Measurements from ENCODE around the gene WBP1L. TPM values are rescaled to one million over a fixed set of nuclear protein-coding genes. Genes with fewer than 3 reads are reported as not detected.

WBP1L gene
- total RNA-seq, 2 donors from 2014 or later, result 123 to 268 TPM

GRCh38 chr10:102745157-102745556, 1.4 kb downstream of the WBP1L start:
- ATAC-seq (ENCODE audit: insufficient number of reproducible peaks, low FRiP score, low read depth), result no peak
- no peak for DNase-seq (ENCODE audit: low spot score)
- Histone ChIP-seq H3K4me1 (ENCODE audit: control insufficient read depth in 1 of 2, low read depth in 2 of 2) (peaks cover 17 to 64% of the 10 kb centered on the region in 2 donors), H3K36me3 (no peaks in the 10 kb centered on the region), H3K4me3 (peak overlapping the region; percentile 95), H3K27me3 (replicated peaks; ENCODE audit: insufficient read depth) (no peaks in the 10 kb centered on the region), H3K9me3 (no peaks in the 10 kb centered on the region), H3K27ac (peak overlapping the region; percentile 94 to 98)
- no peak for TF ChIP-seq CTCF (IDR thresholded peaks at IDR 0.05)

GRCh38 chr10:102752266-102752930, 8.7 kb downstream of the WBP1L start:
- DNase-seq (ENCODE audit: low spot score), result no peak
- Histone ChIP-seq H3K9me3 (no peaks in the 10 kb centered on the region), H3K36me3 (no peaks in the 10 kb centered on the region), H3K27me3 (replicated peaks; ENCODE audit: insufficient read depth) (no peaks in the 10 kb centered on the region), H3K4me1 (ENCODE audit: control insufficient read depth in 1 of 2, low read depth in 2 of 2) (peaks cover 36 to 70% of the 10 kb centered on the region in 2 donors), H3K27ac (peak overlapping the region; percentile 86 to 92), H3K4me3 (peak overlapping the region; percentile 48)
- ATAC-seq (ENCODE audit: insufficient number of reproducible peaks, low FRiP score, low read depth), result peak; percentile 76
- TF ChIP-seq CTCF (IDR thresholded peaks at IDR 0.05), result no peak

GRCh38 chr10:102752934-102753664, 9.4 kb downstream of the WBP1L start:
- Histone ChIP-seq H3K36me3 (no peaks in the 10 kb centered on the region), H3K27ac (peak overlapping the region; percentile 86 to 92), H3K9me3 (no peaks in the 10 kb centered on the region), H3K4me3 (peak overlapping the region; percentile 6), H3K27me3 (replicated peaks; ENCODE audit: insufficient read depth) (no peaks in the 10 kb centered on the region), H3K4me1 (ENCODE audit: control insufficient read depth in 1 of 2, low read depth in 2 of 2) (peaks cover 38 to 69% of the 10 kb centered on the region in 2 donors)
- DNase-seq (ENCODE audit: low spot score) (no peak), ATAC-seq (ENCODE audit: insufficient number of reproducible peaks, low FRiP score, low read depth) (no peak)
- peak; percentile 58 for TF ChIP-seq CTCF (IDR thresholded peaks at IDR 0.05)

- Histone ChIP-seq H3K27ac (peak overlapping the region; percentile 86 to 92), H3K27me3 (replicated peaks; ENCODE audit: insufficient read depth) (no peaks in the 10 kb centered on the region), H3K36me3 (no peaks in the 10 kb centered on the region), H3K4me3 (peak overlapping the region; percentile 6), H3K4me1 (ENCODE audit: control insufficient read depth in 1 of 2, low read depth in 2 of 2) (peaks cover 41 to 67% of the 10 kb centered on the region in 2 donors), H3K9me3 (no peaks in the 10 kb centered on the region)
- DNase-seq (ENCODE audit: low spot score), result no peak
- no peak for TF ChIP-seq CTCF (IDR thresholded peaks at IDR 0.05)
- no peak for ATAC-seq (ENCODE audit: insufficient number of reproducible peaks, low FRiP score, low read depth)
Observed at GRCh38 chr10:102753718-102754117, 10.0 kb downstream of the WBP1L start.

- H3K4me1 ChIP-seq (ENCODE audit: control insufficient read depth in 1 of 2, low read depth in 2 of 2), result peaks cover 45 to 68% of the 10 kb centered on the region in 2 donors
- no peaks in the 10 kb centered on the region for H3K9me3 ChIP-seq
- H3K27me3 ChIP-seq (replicated peaks; ENCODE audit: insufficient read depth), result no peaks in the 10 kb centered on the region
- H3K4me3 ChIP-seq, result no peak overlapping the region
- H3K36me3 ChIP-seq, result no peaks in the 10 kb centered on the region
- no peak for DNase-seq (ENCODE audit: low spot score)
- no peak for TF ChIP-seq CTCF (IDR thresholded peaks at IDR 0.05)
- ATAC-seq (ENCODE audit: insufficient number of reproducible peaks, low FRiP score, low read depth), result no peak
- H3K27ac ChIP-seq, result peak overlapping the region in 1 of 2 donors; percentile 67
Observed at GRCh38 chr10:102757323-102757722, 13.6 kb downstream of the WBP1L start.

All from thoracic aorta (tissue), 2 donors.